Hematopoietic multipotent progenitor cell treated with erythropoietin and hydrocortisone succinate and interleukin-3 and kit ligand, for 6 days (in vitro differentiated cells): Measurements from ENCODE around the gene MCM3AP.
A peak's percentile ranks its signal among the peaks of the same experiment; 100 is the strongest.

Source experiments
- DNase-seq: peaks from one replicate; pipeline ENCODE4 v3.0.0-alpha.2; 2015

The MCM3AP gene

DNA sequence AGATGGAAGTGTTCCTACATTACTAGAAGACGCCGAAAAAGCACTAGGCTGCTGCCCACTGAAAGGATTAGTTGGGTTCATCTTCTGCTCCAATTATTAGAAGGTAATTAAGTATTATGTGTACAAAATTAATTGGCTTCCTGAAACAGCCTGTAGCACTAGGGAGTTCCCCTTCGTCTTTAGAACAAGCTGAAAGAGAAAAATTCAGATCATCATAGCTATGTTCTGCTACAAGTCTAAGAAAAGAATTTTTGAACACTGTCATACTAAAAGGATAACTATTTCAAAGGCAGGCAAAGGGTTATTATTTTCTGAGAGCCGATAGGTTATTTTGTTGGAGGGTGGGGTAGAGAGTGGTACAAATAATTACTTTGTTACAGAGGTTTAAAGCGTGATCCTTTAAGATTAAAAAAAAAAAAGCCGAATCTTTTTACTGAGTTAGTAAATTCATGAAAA is at the start of gene MCM3AP:
Gene MCM3AP, minus strand, starts transcription at position 406 of the 456 bp plus-strand sequence. Its CDS starts 325 bp downstream, at position 81.
- DNase-seq = no peak

DNA sequence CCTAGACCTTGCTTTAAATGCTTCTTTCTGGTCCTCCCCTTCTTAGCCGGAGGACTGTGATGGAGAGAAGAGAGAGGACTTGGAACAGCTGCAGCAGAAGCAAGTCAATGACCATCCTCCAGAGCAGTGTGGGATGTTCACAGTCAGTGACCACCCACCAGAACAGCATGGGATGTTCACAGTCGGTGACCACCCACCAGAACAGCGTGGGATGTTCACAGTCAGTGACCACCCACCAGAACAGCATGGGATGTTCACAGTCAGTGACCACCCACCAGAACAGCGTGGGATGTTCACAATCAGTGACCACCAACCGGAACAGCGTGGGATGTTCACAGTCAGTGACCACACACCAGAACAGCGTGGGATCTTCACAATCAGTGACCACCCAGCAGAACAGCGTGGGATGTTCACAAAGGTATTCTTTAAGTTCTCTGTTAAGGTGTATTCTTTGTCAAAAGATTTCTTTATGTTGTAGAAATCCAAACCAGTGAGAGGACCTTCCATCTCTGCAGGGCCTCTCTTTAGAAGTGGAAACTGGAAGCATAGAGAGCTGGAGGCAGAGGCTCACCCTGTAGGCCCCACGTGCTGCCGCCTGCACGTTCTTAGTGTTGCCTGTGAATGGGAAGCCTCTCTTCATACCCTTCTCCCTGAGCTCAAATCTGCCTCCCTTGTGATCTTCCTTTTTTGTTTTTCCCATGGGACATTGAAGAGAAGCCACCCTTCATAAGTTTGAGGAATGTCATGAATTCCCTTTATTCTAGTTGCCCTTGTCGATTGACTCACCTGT is 49.1 kb upstream of the MCM3AP start:
- no peak for DNase-seq

DNA sequence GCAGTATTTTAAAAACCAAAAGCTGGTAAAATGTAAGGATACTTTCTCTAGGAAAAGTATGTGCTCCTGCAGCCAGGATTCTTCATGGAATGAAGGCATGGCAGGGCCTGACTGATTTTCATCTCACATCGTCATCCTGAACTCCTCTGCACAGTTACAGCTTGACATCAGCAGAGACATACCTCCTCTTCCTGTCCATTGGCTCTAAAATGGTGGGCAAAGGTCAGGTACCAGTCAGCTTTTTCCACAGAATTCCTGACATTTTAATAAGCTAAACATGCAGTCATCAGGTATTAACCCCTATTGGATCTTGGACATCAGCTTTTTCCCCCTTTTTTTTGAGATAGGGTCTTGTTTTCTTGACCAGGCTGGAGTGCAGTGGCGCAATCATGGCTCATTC is 44.4 kb upstream of the MCM3AP start:
- no peak for DNase-seq

DNA sequence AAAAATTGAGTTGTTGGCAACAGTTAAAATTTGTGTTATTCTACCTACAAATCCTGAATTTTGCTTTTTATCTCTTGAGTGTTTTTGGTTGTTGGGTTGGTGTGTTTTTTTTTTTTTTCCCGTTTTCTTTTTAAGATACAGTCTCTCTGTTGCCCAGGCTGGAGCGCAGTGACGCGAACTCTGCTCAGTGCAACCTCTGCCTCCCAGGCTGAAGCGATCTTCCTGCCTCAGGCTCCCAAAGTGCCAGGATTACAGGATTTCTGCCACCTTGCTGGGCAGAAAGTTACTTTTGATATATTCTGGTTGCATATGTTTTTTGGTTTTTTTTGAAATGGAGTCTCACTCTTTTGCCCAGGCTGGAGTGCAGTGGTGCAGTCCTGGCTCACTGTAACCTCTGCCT is 42.7 kb upstream of the MCM3AP start:
- no peak for DNase-seq

DNA sequence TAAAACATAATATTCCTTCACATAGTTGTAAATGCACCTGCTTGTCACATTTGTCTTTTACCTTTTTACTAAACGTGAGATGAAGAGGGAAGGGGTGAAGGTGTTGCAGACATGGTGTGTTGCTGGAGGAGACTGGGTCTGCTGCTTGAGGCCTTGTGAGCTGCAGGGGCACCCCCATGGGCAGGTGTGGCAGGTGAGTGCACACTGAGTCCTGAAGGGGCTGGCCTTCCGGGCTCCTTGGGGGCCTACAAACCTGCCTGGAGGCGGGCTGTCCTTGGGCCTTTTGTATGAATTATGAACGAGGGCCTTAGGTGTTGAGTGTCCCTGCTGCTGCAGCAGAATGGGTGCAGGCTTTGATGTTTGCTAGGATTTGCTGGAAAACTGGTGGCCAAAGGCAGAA is 42.3 kb upstream of the MCM3AP start:
- DNase-seq = no peak

DNA sequence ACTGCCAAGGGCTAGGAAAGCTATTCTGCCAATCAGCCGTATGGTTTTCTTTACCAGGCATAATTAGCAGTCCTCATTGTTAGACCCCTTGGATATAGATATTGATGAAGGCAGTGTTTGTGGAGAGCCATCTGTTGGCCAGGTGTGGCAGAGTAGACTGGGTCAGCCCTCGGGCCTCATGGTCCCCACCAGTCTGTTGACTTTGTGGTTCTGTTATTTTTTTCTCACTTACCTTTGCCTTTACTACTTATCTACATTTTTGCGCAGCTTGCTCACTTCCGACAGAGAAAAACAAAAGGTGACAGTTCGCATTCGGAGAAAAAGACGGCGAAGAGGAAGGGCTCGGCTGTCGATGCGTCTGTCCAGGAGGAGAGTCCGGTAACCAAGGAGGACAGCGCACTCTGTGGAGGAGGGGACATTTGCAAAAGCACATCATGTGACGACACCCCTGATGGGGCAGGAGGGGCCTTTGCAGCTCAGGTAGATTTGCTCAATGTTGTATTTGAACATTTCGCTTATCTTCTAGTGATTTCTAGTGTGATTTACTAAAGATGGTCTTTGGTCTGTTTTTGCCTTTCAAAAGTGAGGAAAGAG is 40.8 kb upstream of the MCM3AP start:
- DNase-seq = no peak

DNA sequence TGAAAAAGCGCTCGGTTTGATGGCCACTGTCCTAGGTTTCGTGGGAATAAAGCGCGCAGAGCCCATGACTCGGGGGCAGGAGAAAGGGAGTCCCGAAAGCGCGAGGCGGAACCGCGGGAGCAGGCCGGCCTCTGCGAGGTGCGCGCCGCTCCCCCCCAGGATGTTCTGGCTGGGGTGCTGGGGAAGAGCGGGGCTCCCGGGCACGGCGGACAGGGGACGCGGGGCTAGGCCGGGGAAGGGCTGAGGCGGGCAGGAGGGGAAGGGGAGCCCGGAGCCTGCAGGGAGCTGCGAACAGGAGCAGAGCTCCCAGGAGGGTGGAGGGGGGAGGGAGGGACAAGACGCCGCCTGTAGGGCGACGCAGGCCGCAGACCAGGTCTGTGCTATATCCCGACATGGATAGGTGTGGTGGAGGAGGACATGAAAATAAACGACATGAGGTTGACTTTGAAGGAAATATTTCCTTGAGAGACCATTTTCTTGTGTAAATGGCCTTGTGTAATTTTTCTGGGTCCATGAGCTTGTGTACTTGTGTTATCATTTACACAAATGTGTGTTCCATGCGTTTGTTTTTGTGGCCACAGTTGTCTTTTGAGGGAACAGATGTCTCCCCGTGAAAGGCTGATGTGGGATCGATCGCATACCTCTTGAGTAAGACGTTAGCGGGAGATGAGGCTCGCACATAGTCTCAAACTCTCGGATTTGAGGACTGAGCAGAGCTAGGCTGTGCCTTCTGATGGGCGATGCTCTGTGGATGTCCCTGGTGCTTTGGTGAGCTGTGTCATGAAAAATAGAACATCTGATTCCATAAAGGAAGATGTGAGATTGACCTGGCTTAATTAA is 39.9 kb upstream of the MCM3AP start:
- peak; percentile 72 for DNase-seq

DNA sequence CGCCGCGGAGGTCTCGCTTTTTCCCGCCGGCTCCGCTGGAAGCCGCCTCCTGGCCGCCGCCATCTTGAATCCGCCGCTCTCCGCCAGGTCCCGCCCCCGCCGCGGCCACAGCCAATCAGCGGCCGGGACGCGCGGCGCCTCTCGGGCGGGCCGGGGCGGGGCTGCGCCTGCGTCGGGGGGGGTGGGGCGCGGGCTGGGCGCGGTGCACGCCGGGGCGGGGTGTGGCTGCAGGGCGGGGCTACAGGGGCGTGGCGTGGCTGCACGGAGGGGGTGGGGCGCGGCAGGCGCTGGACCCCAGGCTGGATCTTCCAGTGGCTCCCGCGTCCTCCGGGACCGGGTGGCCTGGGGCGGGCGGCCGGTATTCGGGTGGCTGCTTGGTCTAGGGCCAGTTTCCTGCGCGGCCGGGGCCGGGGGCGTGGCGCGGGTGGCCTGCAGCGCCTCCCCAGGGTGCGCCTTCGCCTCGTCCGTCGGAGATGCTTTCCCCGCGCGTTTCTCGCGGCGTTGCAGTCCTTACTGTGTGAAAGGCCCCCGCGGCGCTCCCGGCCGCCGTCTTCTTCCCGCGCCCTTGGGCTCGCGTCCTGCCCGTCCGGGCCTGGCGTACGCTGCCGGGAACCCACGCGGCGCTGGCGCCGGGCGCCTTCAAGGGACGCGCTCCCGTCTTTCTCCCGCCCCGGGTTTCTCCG is 39.1 kb upstream of the MCM3AP start:
- DNase-seq = peak; percentile 88

DNA sequence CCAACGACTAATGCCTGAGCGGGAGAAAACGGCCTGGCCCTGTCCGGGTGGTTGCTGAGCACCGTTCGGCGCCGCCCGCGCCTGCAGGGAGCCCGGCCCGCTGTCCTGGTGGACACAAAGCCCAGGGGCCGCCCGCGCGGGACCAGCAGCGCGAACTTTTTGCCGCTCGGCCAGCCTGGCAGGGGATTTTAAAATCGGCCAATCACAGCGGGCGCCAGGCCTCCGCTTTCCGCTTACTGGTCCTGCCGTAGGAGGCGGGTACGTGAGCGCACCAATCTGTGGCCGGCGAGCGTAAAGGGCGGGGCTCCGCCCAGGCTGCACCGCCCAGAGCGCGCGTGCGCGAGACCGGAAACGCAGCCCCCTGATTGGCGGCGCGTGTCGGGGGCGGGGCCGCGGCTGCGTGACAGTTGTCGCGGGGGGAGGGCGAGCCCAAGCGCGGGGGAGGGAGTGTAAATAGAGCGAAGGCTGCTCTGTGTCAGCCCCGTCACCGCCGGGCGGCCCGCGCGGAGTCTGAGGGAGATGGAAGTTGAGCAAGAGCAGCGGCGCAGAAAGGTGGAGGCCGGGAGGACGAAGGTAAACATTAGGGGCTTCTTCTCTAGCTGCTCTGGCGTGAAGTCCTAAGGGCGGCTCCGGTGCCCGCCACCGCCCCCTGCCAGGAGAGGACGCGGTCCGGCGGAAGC is 38.4 kb upstream of the MCM3AP start, which contains the start of the genes C21orf58 and PCNT:
Gene C21orf58, minus strand, starts transcription at position 161 of the 680 bp plus-strand sequence. CDS start 1,132 bp downstream, outside the sequence.
Gene PCNT, plus strand, starts transcription at position 447 of the 680 bp plus-strand sequence. Its CDS starts 73 bp downstream, at position 520.
- DNase-seq = peak; percentile 98

DNA sequence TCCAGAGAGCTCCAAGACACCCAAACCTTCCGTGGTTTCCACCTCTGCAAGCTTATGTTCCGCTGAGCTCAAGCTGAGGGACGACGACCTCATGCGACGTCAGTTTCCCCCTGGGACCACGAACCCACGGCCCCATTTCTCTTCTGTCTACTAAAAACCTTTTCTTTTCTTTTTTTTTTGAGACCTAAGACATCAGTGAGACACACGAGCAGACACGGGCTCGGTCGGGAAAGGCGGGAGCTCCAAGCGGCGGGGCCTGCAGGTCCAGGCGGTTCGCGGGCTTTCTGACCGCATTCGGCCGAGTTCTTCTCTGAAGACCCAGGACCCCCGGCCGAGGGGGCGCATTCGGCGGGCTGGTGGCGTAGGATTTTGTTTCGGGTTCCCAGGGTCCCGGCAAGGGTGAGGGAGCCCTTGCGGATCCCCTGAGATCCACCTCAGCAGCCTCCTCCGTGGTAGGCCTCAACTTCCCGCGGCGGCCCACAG is 37.9 kb upstream of the MCM3AP start:
- no peak for DNase-seq

DNA sequence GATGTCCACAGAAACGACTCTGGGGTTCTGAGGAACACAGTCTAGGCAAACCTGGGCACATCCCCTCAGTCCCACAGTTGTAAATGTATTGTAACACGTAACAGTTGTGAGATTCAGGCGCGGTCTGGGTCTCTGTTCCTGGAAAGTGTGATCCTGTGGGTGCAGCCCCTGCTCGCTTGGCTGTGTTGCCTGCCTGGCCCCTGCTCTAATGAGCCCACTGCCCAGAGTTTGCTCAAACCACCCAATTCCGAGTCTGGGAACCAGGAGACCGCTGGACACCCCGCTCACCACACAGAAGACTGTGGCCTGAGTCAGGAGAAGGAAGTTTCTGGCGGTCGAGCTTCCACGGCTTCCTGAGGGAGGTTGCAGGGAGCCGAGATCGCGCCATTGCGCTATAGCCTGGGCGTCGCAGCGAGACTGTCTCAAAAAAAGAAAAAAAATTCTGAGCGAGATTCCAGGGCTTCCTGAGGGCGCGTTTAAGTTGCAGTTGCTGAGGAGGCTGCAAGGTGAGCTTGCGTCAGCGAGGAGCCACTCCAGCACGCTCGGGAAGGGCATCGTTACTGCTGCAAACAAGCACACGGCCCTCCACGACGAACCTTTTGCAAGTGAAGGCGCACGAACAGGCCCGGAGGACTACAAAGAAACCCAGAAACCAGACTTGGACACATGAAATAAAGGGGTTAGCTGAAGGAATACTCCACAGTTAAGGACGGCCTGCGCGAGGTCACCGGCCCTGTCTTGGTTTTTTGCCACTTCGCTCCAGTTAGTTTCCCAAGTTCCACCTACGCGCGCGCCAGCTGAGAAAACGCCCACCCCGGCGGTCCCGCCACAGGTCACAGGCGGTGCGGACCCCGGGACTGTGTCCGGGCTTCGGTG is 37.2 kb upstream of the MCM3AP start:
- DNase-seq = peak; percentile 44

DNA sequence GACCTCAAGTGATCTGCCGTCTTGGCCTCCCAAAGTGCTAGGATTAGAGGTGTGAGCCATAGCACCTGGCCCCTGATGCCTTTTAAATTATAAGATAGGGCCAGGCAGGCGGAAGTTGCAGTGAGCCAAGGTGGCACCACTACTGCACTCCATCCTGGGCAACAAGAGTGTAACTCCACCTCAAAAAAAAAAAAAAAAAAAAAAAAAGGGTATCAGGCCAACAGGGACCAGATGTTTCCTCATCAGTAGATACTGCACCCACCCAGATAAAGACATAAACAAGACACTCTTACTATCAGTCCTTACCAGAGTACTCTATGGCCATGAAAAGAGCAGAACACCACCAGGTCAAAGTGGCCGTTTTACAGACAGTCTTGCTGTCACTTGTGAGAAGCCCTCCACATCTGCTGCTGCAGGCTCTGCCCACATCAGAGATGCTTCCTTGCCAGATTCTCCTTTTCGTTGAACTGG is 35.0 kb upstream of the MCM3AP start:
- DNase-seq = peak; percentile 99

DNA sequence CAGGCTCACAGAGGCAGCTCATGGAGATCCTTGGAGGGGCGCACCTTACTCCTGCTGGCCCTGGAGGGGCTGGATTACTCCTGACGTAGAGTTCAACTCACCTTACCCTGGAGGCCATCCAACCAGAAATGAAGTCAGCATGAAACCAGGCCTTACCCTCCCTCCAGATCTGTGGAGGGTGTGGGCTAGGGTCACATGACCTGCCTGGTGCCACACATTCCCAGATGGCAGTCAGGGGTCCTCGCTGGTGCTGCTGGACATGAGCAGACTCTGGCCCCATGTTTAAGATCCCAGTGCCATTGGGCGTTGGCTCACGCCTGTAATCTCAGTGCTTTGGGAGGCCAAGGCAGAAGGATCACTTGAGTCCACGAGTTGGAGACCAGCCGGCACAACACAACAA is 33.8 kb upstream of the MCM3AP start:
- peak; percentile 16 for DNase-seq

DNA sequence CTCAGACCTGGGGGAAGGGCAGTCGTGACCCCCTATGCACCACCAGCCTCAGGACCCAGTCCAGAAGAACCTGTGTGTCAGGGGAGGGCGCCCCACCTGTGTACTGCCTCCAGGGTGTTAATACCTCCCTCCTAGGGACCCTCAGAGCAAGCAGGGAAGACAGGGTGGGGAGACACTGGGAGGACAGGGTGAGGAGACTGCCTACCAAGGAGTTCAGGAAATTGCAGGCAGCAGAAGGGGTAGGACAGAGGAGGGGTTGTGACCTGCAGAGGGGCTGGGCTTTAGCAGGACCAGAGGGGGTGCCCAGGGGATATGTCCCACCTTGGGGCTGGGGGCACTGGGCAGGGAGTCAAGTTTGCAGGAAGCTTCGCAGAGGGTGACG is 33.0 kb upstream of the MCM3AP start:
- DNase-seq = no peak

DNA sequence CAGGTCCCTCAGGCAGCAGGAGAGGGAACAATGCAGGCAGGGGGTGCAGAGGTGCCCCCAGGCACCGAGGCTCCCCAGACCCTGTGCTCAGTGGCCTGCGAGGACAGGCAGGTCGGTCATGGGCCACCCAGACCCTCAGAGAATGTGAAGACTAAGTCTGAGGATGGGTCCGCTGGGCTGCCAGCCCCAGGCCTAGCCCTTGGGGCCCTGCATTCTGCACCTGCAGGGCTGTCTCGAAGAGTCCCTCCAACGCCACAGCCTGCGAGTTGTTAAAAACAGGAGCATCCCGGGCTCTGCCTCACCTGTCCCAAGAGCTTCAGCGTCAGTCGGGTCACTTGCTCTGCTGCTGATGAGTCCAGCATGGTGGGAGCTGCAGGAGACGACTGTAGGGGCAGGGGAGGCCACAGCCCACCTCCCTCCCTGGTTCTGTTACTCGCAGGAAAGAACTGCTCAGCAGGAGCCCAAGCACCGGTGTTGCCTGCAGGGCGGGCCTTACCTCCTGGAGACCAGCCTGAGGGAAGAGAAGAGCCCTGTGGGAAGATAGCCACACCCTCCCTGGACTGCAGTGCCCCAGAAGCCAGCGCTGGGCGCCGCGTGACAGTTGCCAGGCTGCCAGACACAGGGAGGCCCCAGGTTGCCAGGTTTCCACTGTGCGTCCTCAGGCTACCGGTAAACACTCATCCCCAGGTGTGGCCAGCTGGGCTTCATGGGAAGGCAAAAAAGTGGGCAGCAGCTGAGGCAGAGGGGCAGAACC is 32.5 kb upstream of the MCM3AP start:
- DNase-seq = peak; percentile 43

DNA sequence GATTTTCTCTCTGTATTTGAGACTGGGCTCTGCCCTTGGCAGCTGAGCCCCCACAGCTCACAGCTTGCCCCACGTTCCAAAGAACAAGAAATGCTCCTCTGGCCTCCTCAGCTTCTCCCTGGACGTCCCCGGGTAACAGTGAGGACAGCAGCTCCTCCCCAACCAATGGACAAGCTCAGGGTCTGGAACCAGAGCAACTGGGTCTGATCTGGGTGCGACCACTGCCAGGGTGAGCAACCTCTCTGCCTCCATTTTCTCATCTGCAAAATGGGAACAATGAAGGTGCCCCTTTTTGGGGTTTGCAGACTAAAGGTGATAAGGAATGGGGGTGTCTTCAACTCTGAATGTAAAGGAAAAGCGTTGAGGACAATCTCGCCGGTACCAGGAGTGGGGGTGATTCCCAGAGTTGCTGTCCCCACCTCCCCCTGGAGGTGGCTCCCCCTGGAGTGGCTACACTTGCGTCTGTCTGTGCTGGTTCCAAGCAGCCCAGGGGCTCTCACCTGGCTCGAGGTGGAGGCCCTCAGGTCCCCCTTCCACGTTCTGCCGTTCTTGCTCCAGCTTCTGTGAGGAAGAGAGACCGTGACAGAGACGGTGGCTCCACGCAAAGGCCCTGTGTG is 31.4 kb upstream of the MCM3AP start:
- no peak for DNase-seq

DNA sequence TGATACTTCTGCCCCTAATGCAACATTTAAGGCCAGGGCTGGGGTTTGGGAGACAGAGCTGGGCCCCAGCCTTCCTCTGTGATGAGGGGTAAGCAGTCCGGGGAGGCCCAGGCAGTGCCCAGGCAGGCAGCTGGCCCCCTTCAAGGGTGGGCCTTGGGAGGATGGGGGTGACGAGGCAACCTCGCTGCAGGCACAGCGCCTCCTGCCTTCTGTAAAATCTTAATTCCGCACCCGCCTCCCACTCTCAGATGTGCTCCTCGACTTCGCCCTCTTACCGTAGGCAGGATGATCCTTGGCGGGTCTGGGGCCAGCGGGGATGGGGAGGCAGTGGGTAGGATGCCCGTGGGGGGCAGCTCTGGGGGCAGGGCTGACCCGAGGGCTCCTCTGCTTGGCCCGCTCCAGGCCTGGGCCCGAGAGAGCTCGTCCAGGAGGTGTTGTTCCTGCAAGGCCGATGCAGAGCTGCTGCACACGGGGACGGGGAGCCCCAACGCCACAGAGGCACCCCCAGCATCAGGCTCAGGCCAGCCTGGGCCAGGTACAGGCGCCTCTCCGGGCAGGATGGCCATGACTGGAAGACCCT is 29.1 kb upstream of the MCM3AP start:
- DNase-seq = no peak

DNA sequence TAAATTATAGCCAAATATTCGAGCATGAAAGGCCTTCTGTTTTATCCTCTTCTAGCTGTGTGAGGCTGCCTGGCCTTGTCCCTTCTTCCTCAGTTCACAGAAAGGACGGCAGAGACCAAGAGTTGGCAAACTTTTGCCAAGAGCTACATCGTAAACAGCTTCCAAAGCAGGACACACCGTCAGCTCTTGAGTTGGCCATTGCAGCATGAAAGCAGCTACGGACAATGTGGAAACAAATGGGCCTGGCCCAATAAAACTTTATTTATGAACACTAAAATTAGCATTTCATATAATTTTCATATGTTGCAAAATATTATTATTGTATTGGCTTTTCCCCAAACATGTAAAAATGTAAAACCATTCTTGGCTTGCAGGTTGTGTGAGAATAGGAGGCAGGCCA is 27.5 kb upstream of the MCM3AP start:
- DNase-seq = no peak

DNA sequence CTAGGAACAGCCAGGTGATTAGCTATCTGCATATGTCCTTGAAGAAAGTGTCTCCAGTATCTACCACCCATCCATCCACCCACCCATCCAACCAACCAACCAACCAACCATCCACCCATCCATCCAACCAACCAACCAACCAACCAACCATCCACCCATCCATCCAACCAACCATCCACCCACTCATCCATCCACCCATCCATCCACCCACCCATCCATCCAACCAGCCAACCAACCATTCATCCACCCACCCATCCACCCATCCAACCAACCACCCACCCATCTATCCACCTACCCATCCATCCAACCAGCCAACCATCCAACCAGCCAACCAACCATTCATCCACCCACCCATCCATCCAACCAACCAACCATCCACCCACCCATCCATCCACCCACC is 26.2 kb upstream of the MCM3AP start:
- no peak for DNase-seq
